ENCODE results near the gene SLAMF7.
A peak's percentile ranks its signal among the peaks of the same experiment; 100 is the strongest.

- peak; percentile 25 to 42 for TF ChIP-seq CTCF (conservative IDR thresholded peaks at IDR 0.05 in 1 of 2, IDR thresholded peaks at IDR 0.05 in 1 of 2; ENCODE audit: extremely low read depth in 1 of 2, insufficient read depth in 1 of 2, low read depth in 1 of 2, low read length in 2 of 2)
- TF ChIP-seq EZH2 (IDR thresholded peaks at IDR 0.05; ENCODE audit: borderline replicate concordance, low read length): no peak
Measured at GRCh38 chr1:160748181-160748877, 9.3 kb downstream of the SLAMF7 start.
